A549 (cell line): ENCODE measurements around the gene DOK5.

Experiments used
- CTCF ChIP-seq: fragments of >200 bp; sonication (Bioruptor Twin); formaldehyde crosslinking; IDR thresholded peaks from 3 replicates; pipeline ENCODE4 v1.5.1; 2016
- JUNB ChIP-seq: fragments of >200 bp; sonication (Bioruptor Twin); formaldehyde crosslinking; IDR thresholded peaks from 2 replicates; pipeline ENCODE4 v1.6.1; 2016
- MAX ChIP-seq: IDR thresholded peaks from 2 replicates; pipeline ENCODE4 v1.6.1; 2012
- NR3C1 ChIP-seq: fragments of >200 bp; sonication (Bioruptor Twin); formaldehyde crosslinking; IDR thresholded peaks from 3 replicates; pipeline ENCODE4 v1.6.1; 2017
- POLR2A ChIP-seq: IDR thresholded peaks from 2 replicates; pipeline ENCODE4 v1.6.1; 2012; ENCODE audit warnings: mild to moderate bottlenecking, low read length
- REST ChIP-seq: fragments of 200-600 bp; sonication (generic); IDR thresholded peaks from 2 replicates; pipeline ENCODE4 v1.6.1; 2016; ENCODE audit warnings: antibody characterized with exemption, mild to moderate bottlenecking, moderate library complexity
- USF2 ChIP-seq: fragments of 450-650 bp; IDR thresholded peaks from 2 replicates; pipeline ENCODE4 v1.6.1; 2014; ENCODE audit warnings: antibody characterized with exemption

GRCh38 chr20:54559890-54560289 lies 84.5 kb downstream of the DOK5 start:
- TF ChIP-seq JUNB: no peak
- TF ChIP-seq CTCF: no peak
- TF ChIP-seq MAX: no peak
- no peak for TF ChIP-seq NR3C1
- no peak for TF ChIP-seq POLR2A
- TF ChIP-seq REST: no peak
- TF ChIP-seq USF2: no peak
